ENCODE measurements around the gene MECR.

MECR gene

DNA sequence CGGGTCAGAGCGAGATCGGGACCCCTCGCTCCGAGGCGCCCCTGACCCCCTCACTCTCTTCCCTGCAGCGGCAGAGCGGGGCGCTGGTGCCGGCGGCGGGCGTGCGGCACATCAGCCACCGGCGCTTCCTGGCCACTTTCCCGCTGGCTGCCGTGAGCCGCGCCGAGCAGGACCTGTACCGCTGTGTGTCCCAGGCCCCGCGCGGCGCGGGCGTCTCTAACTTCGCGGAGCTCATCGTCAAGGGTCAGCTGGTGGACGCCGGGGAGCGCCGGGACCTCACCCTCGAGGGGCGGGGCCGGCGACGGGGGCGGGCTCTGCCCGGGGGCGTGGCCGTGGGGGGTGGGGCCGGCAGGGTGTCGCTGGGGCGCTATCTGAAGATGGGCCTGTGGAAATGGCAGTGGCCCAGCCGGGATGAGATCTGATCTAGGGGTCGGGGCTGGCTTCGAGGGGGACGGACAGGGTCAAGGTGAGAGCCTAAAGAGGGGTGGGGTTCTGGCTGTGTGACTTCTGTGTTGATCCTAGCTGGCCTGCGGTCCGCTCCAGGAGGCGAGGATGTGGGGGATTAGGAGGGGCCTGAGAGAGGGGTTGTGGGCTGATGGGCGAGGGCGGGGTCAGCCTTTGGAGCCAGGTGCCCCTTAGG lies 29.2 kb upstream of the MECR start:
- H3K4me3 ChIP-seq (ENCODE audit: low read length), result peak overlapping the region; percentile 53
- TF ChIP-seq, protein P1, sequence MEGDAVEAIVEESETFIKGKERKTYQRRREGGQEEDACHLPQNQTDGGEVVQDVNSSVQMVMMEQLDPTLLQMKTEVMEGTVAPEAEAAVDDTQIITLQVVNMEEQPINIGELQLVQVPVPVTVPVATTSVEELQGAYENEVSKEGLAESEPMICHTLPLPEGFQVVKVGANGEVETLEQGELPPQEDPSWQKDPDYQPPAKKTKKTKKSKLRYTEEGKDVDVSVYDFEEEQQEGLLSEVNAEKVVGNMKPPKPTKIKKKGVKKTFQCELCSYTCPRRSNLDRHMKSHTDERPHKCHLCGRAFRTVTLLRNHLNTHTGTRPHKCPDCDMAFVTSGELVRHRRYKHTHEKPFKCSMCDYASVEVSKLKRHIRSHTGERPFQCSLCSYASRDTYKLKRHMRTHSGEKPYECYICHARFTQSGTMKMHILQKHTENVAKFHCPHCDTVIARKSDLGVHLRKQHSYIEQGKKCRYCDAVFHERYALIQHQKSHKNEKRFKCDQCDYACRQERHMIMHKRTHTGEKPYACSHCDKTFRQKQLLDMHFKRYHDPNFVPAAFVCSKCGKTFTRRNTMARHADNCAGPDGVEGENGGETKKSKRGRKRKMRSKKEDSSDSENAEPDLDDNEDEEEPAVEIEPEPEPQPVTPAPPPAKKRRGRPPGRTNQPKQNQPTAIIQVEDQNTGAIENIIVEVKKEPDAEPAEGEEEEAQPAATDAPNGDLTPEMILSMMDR (conservative IDR thresholded peaks at IDR 0.05; ENCODE audit: low read length), result no peak
- DNase-seq (ENCODE audit: low read depth), result no peak

DNA sequence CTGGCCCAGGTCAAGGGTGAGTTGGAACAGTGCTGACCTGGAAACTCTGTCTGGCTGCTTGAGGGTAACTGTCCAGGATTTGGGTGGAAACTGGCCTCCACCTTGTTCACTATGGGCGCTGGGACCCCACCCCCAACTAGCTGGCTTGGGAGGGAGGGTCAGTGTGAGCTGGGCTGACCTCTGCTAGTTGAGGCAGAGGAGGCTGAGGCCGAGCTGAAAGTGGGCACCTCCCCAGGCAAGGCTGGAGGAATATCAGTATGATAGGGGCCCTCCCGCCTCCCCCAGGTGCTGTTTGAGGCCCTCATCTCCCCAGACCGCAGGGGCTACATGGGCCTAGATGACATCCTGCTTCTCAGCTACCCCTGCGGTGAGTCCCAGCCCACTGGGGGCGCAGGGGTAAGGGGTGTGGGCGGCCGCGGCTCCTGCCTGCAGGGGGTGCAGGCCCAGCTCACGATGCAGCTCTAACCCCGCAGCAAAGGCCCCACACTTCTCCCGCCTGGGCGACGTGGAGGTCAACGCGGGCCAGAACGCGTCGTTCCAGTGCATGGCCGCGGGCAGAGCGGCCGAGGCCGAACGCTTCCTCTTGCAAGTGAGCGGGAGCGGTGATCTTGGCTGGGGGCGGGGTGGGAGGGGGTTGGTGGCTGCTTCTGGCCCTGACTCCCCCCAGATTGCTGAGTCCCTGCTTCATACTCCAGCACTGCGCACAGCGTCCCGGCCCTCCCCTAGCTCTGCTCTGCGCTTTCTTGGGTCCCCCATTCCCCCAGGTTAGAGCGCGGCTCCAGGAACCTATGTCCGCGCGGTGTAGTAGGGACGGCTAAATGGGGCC lies 28.5 kb upstream of the MECR start:
- peak overlapping the region; percentile 53 for H3K4me3 ChIP-seq (ENCODE audit: low read length)
- TF ChIP-seq, protein P1 (conservative IDR thresholded peaks at IDR 0.05; ENCODE audit: low read length), result no peak
- DNase-seq (ENCODE audit: low read depth), result no peak

DNA sequence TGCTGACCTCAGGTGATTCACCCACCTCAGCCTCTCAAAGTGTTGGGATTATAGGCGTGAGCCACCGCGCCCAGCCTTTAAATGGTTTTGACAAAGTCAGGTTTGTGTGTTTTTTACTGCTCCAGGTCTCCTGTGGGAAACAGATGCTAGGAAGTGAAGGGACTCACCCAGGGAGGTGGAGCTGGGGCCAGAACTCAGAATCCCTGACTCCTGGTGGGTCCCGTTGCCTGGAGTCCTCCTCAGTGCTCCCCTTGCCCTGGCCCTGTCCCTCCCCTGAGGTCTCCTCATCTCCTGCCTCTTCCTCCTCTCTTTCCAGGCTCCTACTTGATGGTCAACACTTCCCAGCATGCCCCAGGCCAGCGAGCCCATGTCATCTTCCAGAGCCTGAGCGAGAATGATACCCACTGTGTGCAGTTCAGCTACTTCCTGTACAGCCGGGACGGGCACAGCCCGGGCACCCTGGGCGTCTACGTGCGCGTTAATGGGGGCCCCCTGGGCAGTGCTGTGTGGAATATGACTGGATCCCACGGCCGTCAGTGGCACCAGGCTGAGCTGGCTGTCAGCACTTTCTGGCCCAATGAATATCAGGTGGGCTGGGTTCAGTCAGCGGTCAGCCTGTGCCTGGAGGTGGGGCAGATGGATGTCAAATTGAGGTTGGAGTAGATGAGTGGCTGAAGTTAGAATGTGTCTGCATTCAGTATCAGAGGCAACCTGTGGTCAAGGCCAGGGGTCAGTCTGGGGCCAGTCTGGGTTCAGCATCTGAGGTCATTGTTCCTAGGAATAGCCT lies 27.6 kb upstream of the MECR start:
- TF ChIP-seq, protein P1 (conservative IDR thresholded peaks at IDR 0.05; ENCODE audit: low read length), result no peak
- no peak overlapping the region for H3K4me3 ChIP-seq (ENCODE audit: low read length)
- DNase-seq (ENCODE audit: low read depth), result no peak

DNA sequence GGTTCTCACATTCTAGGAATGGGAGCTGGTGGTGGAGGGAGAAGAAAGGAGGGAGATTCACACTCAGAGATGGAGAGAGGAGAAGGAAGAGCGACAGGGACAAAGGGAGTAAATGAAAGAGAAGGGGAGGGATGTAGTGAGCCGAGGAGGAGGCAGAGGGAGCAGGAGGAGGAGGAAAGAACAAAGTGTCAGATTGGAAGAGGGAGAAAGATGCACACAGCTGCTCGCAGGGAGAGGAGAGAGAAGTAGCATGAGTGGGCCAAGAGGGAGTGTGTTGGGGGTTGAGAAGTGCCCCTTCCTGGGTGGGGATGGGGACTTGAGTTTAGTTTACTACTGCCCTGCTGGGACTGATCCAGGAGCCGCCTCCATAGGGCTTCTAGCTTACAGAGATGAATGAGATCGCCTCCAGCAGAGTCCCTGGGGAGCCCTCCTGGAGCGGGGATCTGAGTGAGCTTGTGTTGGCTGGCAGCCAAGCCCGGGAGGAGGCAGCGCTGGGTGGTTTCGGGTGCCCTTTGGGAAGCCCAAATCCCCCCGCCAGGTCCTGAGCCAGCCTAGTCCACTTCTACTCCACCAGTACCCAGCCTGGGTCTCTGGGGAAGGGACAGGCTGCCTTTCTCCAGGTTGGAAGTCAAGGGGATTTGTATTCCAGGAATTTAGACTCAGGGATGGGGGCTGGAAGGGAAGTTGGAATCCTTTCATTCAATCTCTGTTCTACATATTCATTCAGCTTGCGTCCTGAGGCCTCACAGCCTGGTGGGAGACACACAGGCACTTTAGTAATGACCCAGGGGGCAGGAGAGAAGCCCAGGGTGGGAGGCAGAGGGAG lies 26.5 kb upstream of the MECR start:
- TF ChIP-seq, protein P1 (conservative IDR thresholded peaks at IDR 0.05; ENCODE audit: low read length), result no peak
- H3K4me3 ChIP-seq (ENCODE audit: low read length), result no peak overlapping the region
- DNase-seq (ENCODE audit: low read depth), result no peak

DNA sequence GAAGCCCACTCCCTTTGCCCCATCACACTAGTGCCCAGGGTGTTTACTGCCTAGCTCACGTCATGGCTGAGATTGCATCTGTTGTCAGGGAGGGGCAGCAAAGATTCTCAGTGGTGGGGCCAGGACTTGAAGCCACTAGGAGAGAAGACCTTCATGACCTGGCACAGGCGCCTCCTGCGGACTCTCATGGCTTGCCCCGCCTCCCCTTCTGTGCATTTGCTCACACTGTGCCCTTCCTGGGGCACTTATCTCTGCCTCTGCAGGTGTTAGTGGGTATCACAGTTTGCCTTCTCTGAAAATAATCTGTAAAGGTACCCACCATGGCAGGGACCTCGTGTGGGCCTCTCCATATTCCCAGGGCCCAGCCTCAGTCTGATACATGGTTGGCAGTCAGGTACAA lies 25.7 kb upstream of the MECR start:
- TF ChIP-seq, protein P1 (conservative IDR thresholded peaks at IDR 0.05; ENCODE audit: low read length), result no peak
- no peak overlapping the region for H3K4me3 ChIP-seq (ENCODE audit: low read length)
- no peak for DNase-seq (ENCODE audit: low read depth)

DNA sequence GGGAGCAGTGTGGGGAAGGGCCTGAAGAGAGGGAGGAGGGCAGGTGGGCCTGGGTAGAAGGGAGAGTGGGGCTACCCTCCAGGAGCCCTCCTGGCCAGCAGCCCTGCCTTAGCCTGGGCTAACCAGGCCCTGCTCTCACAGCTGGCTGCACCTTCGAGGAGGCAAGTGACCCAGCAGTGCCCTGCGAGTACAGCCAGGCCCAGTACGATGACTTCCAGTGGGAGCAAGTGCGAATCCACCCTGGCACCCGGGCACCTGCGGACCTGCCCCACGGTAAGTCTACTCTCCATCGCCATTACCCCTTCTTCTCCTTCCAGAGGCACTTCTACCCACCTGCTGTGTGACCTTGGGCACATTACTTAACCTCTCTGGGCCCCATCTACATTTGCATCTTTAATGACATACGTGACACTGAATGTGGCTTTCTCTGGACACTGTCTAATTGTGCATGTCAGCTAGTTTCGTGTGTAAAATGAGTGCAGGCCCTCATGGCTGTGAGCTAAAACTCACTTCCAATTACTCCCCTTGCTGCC lies 24.5 kb upstream of the MECR start:
- DNase-seq (ENCODE audit: low read depth), result no peak
- no peak overlapping the region for H3K4me3 ChIP-seq (ENCODE audit: low read length)
- TF ChIP-seq, protein P1 (conservative IDR thresholded peaks at IDR 0.05; ENCODE audit: low read length), result no peak

All from AG10803 (cell line).